GM12892 (cell line): Measurements from ENCODE around the gene OR2F2.

Experiments
- DNase-seq: peaks from one replicate; pipeline ENCODE4 v3.0.0; 2011; ENCODE audit not compliant: insufficient read length
- FAIRE-seq: peaks from 2 replicates; lab custom pipeline; 2011; peaks lifted over from hg19 to GRCh38; lab: Jason Lieb, UNC
- POLR2A ChIP-seq: IDR thresholded peaks from 2 replicates; pipeline ENCODE4 v1.6.1; 2011; ENCODE audit warnings: low read depth, low read length, control low read depth
- POLR2AphosphoS5 ChIP-seq: IDR thresholded peaks from 2 replicates; pipeline ENCODE4 v1.6.1; 2011; ENCODE audit warnings: low read depth, low read length, control low read depth
- TAF1 ChIP-seq: IDR thresholded peaks from 2 replicates; pipeline ENCODE4 v1.6.1; 2011; ENCODE audit warnings: low read depth, mild to moderate bottlenecking, control low read depth, low read length, borderline replicate concordance

The OR2F2 gene

DNA sequence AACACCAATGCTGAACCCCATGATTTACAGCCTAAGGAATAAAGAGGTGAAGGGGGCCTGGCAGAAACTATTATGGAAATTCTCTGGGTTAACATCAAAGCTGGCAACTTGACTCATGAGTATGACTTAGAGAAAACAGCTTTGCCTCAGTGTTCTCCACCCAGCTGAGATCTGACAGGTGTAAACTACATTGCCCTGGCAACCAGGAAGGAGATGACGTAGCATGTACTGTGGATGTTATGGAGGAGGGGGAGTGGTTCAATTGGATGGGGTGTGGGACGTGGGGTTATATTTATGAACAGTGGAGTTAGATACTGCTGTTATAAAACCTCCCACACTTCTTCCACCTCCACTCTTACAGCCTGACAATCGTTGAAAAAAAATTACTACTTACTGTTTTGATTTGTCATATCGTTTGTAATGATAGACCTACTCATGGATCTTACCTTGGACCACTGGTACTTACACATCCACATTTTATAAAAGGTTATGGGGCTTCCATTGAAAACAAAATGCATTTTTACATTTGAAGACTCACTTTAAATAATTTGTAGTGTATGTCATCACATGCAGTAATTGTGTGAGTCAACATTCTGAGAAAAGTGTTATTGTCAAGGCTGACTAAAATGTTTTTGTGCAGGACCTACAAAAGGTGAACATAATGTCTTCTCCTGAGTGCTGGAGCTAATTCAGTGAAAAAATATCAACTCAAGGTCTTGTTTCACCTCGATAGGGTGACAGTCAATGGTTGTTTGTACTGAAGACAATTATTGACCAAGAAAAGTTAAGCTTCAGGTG is 26.0 kb downstream of the OR2F2 start:
- TF ChIP-seq POLR2AphosphoS5 (no peak), TAF1 (no peak), POLR2A (no peak)
- no peak for FAIRE-seq
- DNase-seq, result no peak

DNA sequence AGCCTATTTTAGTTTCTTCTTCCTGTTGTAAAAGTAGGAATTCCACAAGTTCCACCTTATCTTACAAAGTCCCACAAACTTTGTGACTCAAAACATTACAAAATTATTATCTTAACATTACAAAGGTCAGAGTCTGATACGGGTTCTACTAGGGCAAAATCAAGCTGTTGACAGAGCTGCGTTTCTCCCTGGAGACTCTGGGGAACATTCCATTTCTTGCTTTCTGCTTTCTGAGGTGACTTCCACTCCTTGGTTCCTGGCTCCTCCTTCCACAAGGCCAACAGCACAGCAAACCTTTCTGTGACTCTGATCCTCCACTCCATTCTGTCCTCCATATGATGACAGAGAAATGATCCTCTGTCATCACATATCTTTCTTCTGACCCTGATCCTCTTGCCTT is 30.2 kb downstream of the OR2F2 start:
- DNase-seq (no peak), FAIRE-seq (no peak)
- no peak for TF ChIP-seq POLR2AphosphoS5
- TF ChIP-seq TAF1, result no peak
- TF ChIP-seq POLR2A, result no peak

DNA sequence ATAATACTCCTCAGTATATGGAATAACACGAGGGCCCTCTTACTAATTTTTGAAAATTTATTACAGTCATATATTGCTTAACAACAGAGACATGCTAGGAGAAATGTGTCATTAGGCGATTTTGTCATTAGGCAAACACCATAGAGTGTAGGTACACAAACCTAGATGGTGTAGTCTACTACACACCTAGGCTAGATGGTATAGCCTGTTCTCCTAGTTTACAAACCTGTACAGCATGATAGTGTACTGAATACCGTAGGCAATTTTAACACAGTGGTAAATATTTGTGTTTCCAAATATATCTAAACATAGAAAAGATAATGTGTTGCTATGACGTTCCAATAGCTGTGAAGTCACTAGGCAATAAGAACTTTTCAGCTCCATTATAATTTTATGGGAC is 32.4 kb downstream of the OR2F2 start:
- no peak for FAIRE-seq
- TF ChIP-seq POLR2A, result no peak
- TF ChIP-seq POLR2AphosphoS5, result no peak
- TF ChIP-seq TAF1, result no peak
- DNase-seq, result no peak

DNA sequence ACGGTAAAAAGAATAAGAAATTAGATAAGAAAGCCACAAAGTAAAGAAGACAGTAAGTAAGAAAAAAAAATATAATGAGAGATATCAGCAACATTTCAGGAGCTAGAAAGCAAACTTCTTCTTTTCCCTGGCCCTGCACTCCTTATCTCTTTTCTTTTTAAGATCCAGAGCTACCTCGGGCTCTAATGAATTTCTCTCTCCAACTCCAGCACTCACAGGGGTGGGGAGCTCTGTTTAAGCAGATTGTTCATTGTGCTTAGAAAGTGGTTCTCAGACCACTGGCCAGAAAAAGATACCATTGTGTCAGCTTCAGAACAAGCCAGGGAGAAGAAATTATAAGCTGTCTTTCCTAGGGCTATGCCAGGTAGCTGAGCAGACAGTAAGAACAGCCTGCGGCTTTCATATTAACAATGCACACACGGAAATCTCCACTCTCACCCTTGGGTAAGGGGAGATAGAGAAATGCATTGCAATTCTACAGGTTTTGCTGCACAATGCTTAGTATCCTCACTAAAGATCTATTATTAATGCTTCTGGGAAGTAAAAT is 38.9 kb downstream of the OR2F2 start:
- DNase-seq, result no peak
- TF ChIP-seq TAF1 (no peak), POLR2AphosphoS5 (no peak), POLR2A (no peak)
- no peak for FAIRE-seq

- FAIRE-seq (no peak), DNase-seq (no peak)
- no peak for TF ChIP-seq POLR2A
- no peak for TF ChIP-seq POLR2AphosphoS5
- no peak for TF ChIP-seq TAF1
Observed at GRCh38 chr7:143974459-143974858, 39.4 kb downstream of the OR2F2 start.

GRCh38 chr7:143975617-143976016 is 40.6 kb downstream of the OR2F2 start:
- no peak for TF ChIP-seq TAF1
- TF ChIP-seq POLR2AphosphoS5, result no peak
- no peak for TF ChIP-seq POLR2A
- FAIRE-seq, result no peak
- DNase-seq, result no peak

DNA sequence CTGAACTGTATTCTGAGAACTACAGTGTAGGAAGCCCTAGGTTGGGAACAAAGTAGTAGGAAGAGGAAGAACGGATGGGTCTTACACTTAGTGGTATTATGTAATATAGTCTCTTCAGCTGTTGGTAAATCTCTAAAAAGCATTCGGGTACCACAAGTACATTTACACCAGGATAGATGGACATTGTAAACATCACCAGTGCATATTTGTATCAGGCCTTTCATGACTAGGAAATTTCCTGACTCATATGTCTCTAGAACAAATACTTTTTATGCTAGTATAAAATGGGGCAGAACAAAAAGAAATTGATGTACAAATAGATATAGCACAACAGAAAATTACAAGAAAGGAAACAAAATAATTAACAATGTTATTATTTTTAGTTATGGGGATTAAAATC is 43.6 kb downstream of the OR2F2 start:
- no peak for TF ChIP-seq TAF1
- TF ChIP-seq POLR2A, result no peak
- TF ChIP-seq POLR2AphosphoS5, result no peak
- DNase-seq (no peak), FAIRE-seq (no peak)

- FAIRE-seq (no peak), DNase-seq (no peak)
- TF ChIP-seq TAF1, result no peak
- TF ChIP-seq POLR2A, result no peak
Observed at GRCh38 chr7:143979359-143979758, 44.3 kb downstream of the OR2F2 start.

DNA sequence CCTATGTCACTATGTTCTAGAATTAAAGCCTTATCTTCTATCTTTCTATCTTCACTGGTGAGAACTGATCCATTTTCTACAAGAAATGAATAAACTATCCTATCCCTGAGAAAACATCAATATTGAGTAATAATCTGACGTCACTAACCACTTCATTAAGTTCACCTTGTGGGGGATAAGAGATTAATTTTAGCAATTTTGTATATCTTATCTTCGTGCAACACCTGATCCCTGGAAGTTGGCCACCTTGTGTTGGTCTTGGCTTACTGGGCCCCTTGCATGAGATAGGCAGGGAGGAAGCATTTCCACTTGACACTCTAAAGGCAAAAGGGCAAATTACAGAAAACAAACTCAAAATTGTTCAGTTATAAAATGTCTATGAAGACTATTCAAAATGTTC is 45.0 kb downstream of the OR2F2 start:
- DNase-seq (no peak), FAIRE-seq (no peak)
- TF ChIP-seq POLR2AphosphoS5, result no peak
- no peak for TF ChIP-seq POLR2A
- TF ChIP-seq TAF1, result no peak

DNA sequence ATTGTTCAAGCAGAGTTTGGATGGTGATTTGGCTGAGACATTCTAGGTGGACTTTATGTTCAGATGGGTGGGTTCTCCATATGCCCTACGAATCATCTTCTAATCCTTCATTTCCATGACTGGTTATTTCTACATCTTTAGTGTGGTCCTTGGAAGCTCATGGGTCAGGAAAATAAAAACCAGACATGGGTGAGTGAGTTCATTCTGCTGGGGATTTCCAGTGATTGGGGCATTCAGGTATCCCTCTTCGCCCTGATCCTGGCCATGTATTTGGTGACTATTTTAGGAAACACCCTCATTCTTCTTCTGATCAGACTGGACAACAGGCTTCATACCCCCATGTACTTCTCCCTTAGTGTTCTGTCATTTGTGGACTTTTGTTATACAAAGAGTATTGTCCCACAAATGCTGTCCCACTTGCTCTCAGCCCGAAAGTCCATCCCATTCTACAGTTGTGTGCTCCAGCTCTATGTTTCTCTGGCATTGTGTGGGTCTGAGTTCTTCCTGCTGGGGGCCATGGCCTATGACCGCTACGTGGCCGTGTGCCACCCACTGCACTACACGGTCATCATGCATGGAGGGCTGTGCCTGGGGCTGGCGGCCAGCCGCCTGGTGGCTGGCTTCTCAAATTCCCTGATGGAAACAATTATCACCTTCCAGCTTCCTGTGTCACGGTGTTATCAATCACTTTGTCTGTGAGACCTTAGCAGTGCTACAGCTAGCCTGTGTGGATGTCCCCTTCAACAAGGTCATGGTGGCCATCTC is 45.9 kb downstream of the OR2F2 start:
- DNase-seq (no peak), FAIRE-seq (no peak)
- TF ChIP-seq TAF1, result no peak
- TF ChIP-seq POLR2A, result no peak
- no peak for TF ChIP-seq POLR2AphosphoS5

DNA sequence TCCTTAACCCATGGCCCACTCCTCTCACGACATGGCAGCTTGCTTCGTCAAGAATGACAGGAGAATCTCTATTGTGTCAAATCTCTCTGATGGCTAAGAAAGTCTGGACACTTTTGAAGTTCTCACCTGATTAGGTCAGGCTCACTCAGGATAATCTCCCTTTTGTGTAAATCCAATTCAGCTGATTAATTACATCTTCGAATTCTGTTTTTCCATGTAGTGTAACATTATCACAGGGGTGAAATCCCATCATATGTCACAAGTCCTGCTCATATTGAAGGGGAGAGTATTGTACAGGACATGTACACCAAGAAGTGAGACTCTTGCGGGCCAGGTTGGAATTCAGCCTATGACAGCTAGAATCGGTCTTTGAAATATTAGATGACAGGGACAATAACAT is 48.9 kb downstream of the OR2F2 start:
- no peak for TF ChIP-seq TAF1
- TF ChIP-seq POLR2A, result no peak
- TF ChIP-seq POLR2AphosphoS5, result no peak
- no peak for DNase-seq
- FAIRE-seq, result no peak
